CD4-positive, alpha-beta T cell (primary cell): Measurements from ENCODE around the gene PHOX2A. TPM values are rescaled to one million over a fixed set of nuclear protein-coding genes. Genes with fewer than 3 reads are reported as not detected.

Experiments used
- ATAC-seq: fragments of 200-7000 bp; cut with Tn5 transposase; one replicate; pipeline ENCODE4 v1.10.0; 2022; ENCODE audit warnings: mild to moderate bottlenecking; ENCODE audit not compliant: poor library complexity
- CTCF ChIA-PET: fragments of 350-600 bp; sonication (Branson Sonifier 250); formaldehyde crosslinking; loops from one replicate; lab custom pipeline; 2021; ENCODE audit warnings: antibody characterized with exemption, inconsistent platforms; lab: Charles Lee
- POLR2A ChIA-PET: fragments of 350-600 bp; sonication (Branson Sonifier 250); formaldehyde crosslinking; loops from one replicate; lab custom pipeline; 2021; ENCODE audit warnings: antibody characterized with exemption, inconsistent platforms; lab: Charles Lee
- DNase-seq, 14 experiments: peaks; one replicate each; pipeline ENCODE4 v3.0.0-alpha.2; 2013 to 2020; ENCODE audit warnings: mixed read lengths in 2 of 14
- H3K27ac ChIP-seq, 2 donors: one replicate each; pipeline versions ENCODE4 v1.5.1 to v1.7.0; 2013; ENCODE audit warnings: low read length in 2 of 2, low read depth in 1 of 2, mild to moderate bottlenecking in 1 of 2
- H3K27me3 ChIP-seq, 2 experiments: 1 replicate in 1 of 2; 2 replicates in 1 of 2; pipeline versions ENCODE4 v1.6.1 to v1.7.0; 2013; ENCODE audit warnings: low read length in 2 of 2, control low read depth in 1 of 2, mild to moderate bottlenecking in 1 of 2, moderate library complexity in 1 of 2; ENCODE audit not compliant: insufficient read depth in 2 of 2, control insufficient read depth in 1 of 2
- H3K36me3 ChIP-seq: one replicate; pipeline ENCODE4 v1.6.1; 2013; ENCODE audit warnings: low read length, control low read depth; ENCODE audit not compliant: insufficient read depth
- H3K4me1 ChIP-seq: one replicate; pipeline ENCODE4 v1.6.1; 2013; ENCODE audit warnings: low read length, control low read depth; ENCODE audit not compliant: insufficient read depth
- H3K4me3 ChIP-seq: one replicate; pipeline ENCODE4 v1.5.1; 2013; ENCODE audit warnings: mild to moderate bottlenecking, low read length, moderate library complexity
- H3K9me3 ChIP-seq, 2 experiments: 1 replicate in 1 of 2; 2 replicates in 1 of 2; pipeline versions ENCODE4 v1.6.1 to v1.7.0; 2013; ENCODE audit warnings: low read length in 2 of 2, mild to moderate bottlenecking in 2 of 2, control low read depth in 1 of 2, moderate library complexity in 1 of 2; ENCODE audit not compliant: control insufficient read depth in 1 of 2, insufficient read depth in 1 of 2
- H3K27ac Mint-ChIP-seq: one replicate; pipeline ENCODE4 v1.8.0; 2020; ENCODE audit warnings: mixed read lengths
- H3K27me3 Mint-ChIP-seq: one replicate; pipeline ENCODE4 v1.8.0; 2021; ENCODE audit warnings: mixed read lengths
- H3K36me3 Mint-ChIP-seq: one replicate; pipeline ENCODE4 v1.8.0; 2021; ENCODE audit warnings: low read depth, mixed read lengths
- H3K4me1 Mint-ChIP-seq: one replicate; pipeline ENCODE4 v1.8.0; 2021; ENCODE audit warnings: low read depth, mixed read lengths
- H3K4me3 Mint-ChIP-seq: one replicate; pipeline ENCODE4 v1.8.0; 2020; ENCODE audit warnings: mild to moderate bottlenecking, mixed read lengths
- H3K9me3 Mint-ChIP-seq: one replicate; pipeline ENCODE4 v1.8.0; 2020; ENCODE audit warnings: mixed read lengths
- intact Hi-C, 2 experiments: fragments of 100-400 bp; cut with DNase I in 1 of 2; cut with micrococcal nuclease in 1 of 2; formaldehyde crosslinking; loops; one replicate each; pipeline versions ENCODE4 v1.15.1 to v1.9.0; 2023 to 2025; cut with DNase I, micrococcal nuclease
- total RNA-seq, 174 experiments: library from RNA in 2 of 174; stranded (reverse) in 2 of 174; gene quantifications; one replicate each; pipeline ENCODE4 v1.2.3 and lab custom pipeline; 2021 to 2026
- TF ChIP-seq, protein P1 (sequence below): fragments of 200-600 bp; IDR thresholded peaks from one replicate; pipeline ENCODE4 v1.8.0; 2022; ENCODE audit warnings: antibody characterized with exemption, mild to moderate bottlenecking

Gene PHOX2A
- total RNA-seq, 2 experiments from 2014 or later, result not detected

DNA sequence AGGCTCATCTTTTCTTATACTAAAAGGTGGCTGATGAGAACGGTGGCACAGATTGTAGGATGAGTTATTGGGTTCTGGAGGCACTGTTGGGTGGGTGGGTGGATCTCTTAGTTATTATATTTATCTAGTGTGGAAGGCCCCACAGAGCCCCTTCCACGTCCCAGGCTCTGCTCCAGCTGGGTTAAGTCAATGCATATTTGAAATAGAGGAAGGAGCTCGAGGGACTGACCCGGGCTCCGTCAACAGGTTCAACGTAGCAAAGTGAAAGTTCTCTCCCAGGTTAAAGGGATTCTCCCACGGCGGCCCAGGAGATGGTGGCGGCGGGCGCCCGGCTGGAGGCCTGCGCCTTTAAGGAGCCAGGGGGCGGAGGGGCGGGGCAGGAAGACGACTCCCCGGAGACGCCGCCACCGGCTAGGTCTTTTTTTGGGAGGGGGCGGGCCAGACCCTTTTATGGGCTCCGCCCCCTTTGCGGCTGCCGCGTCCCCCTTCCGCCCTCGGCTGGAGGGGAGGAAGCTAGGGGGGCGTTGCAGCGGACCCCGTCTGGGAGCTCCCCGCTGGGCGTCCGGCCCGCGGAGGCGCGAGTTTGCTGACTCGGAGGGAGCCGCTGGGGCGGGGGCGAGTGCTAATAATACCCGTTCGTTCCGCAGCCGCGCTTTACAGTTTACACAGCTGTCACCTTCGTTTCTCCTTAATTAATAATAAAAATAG is 20.9 kb downstream of the PHOX2A start:
- intact Hi-C loops, result loop anchor here (1.0 to 10.0 kb wide), 10 partner anchors 108 to 1422 kb away; partner anchors contain the start of genes ANAPC15 (in 2 of the 2), ATG16L2 (in 1 of the 2), CLPB (in 1 of the 2) and FCHSD2 (in 1 of the 2)
- Mint-ChIP-seq H3K36me3 (peaks cover 15% of the 10 kb centered on the region), H3K4me1 (peaks cover 32% of the 10 kb centered on the region), H3K4me3 (peak overlapping the region; percentile 98), H3K9me3 (no peaks in the 10 kb centered on the region), H3K27ac (peak overlapping the region; percentile 95), H3K27me3 (no peaks in the 10 kb centered on the region)
- ATAC-seq (peak; percentile 76), DNase-seq (peak; percentile 83 to 97 (median 94))
- ChIA-PET POLR2A (interaction anchor here (0.9 to 3.8 kb wide), 10 partner anchors 14 to 1424 kb away, joined by 3 to 29 read pairs (median 4); partner anchors contain the start of genes ANAPC15, CLPB, RNF121 and XNDC1N), CTCF (interaction anchor here (1.0 to 1.9 kb wide), 4 partner anchors 11 to 208 kb away, joined by 3 to 4 read pairs (median 4); no protein-coding TSS in a partner anchor)
- Histone ChIP-seq H3K27me3 (no peaks in the 10 kb centered on the region), H3K4me1 (peaks cover 35% of the 10 kb centered on the region), H3K36me3 (peaks cover 4% of the 10 kb centered on the region), H3K4me3 (peak overlapping the region; percentile 91), H3K9me3 (no peaks in the 10 kb centered on the region), H3K27ac (peak overlapping the region; percentile 71 to 75)
- TF ChIP-seq, protein P1, sequence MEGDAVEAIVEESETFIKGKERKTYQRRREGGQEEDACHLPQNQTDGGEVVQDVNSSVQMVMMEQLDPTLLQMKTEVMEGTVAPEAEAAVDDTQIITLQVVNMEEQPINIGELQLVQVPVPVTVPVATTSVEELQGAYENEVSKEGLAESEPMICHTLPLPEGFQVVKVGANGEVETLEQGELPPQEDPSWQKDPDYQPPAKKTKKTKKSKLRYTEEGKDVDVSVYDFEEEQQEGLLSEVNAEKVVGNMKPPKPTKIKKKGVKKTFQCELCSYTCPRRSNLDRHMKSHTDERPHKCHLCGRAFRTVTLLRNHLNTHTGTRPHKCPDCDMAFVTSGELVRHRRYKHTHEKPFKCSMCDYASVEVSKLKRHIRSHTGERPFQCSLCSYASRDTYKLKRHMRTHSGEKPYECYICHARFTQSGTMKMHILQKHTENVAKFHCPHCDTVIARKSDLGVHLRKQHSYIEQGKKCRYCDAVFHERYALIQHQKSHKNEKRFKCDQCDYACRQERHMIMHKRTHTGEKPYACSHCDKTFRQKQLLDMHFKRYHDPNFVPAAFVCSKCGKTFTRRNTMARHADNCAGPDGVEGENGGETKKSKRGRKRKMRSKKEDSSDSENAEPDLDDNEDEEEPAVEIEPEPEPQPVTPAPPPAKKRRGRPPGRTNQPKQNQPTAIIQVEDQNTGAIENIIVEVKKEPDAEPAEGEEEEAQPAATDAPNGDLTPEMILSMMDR, result peak; percentile 22

DNA sequence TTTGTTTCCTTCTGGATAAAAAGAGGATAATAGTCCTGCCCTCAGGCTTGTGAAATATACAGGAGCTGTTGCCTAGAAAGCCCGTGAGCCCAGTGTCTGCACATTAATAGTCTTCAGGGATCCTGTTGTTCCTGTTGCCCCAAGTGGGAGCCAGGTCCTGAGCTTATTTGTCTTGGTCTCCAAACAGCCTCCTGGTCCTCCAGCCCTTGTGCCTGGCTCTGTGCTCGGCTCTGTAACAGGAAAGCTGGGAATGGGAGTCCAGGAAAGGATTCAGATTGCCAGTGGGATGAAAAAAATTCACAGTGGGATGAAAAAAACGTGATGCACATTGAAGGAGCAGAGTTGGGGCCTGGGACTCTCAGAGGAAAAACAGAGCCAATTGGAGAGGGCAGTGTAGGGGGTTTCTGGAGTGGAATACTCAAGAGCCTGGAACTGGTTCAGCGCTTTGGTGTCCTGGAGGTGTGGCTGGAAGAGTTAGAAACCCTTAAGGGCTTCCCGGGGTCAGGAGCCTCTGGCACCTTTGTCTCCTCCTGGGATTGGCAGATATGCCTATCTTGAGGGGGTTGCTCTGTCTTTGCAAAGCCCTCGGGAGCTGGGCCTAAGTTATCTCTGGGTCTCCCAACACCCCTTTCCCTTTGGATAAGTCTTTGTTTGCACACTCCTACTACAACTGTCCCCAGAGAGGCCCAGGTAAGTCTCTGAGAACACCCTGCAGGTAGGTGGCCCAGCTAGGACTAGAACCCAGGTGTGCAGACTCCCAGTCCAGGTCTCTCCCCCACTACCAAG is 21.7 kb downstream of the PHOX2A start:
- Mint-ChIP-seq H3K4me1 (peaks cover 32% of the 10 kb centered on the region), H3K27ac (peak overlapping the region; percentile 95), H3K27me3 (peaks cover 7% of the 10 kb centered on the region), H3K36me3 (peaks cover 15% of the 10 kb centered on the region), H3K4me3 (peak overlapping the region; percentile 98), H3K9me3 (no peaks in the 10 kb centered on the region)
- TF ChIP-seq, protein P1, result no peak
- DNase-seq (no peak), ATAC-seq (no peak)
- intact Hi-C loops, result loop anchor here (2.0 to 10.0 kb wide), 8 partner anchors 107 to 1423 kb away; partner anchors contain the start of genes ANAPC15 (in 2 of the 2), ATG16L2 (in 1 of the 2), CLPB (in 1 of the 2) and FCHSD2 (in 1 of the 2)
- CTCF ChIA-PET, result interaction anchor here (1.0 to 1.9 kb wide), 4 partner anchors 10 to 209 kb away, joined by 3 to 4 read pairs (median 4); no protein-coding TSS in a partner anchor
- POLR2A ChIA-PET, result interaction anchor here (0.8 to 3.8 kb wide), 6 partner anchors 15 to 294 kb away, joined by 3 to 29 read pairs (median 4); partner anchors contain the start of genes ANAPC15, RNF121 and XNDC1N
- peaks cover 36% of the 10 kb centered on the region for H3K4me1 ChIP-seq
- H3K27me3 ChIP-seq, result no peaks in the 10 kb centered on the region
- peak overlapping the region; percentile 71 to 75 for H3K27ac ChIP-seq
- peak overlapping the region; percentile 91 for H3K4me3 ChIP-seq
- no peaks in the 10 kb centered on the region for H3K9me3 ChIP-seq
- H3K36me3 ChIP-seq, result no peaks in the 10 kb centered on the region
